GM19463 (cell line): ENCODE measurements around the gene NRG3.

Experiments used
- ATAC-seq: cut with Tn5 transposase; IDR thresholded peaks from one replicate; pipeline ENCODE4 v1.9.1; 2021; ENCODE audit warnings: mild to moderate bottlenecking, moderate library complexity; ENCODE audit not compliant: unreplicated experiment

NRG3 gene

GRCh38 chr10:82757397-82757796 is 882.4 kb downstream of the NRG3 start:
- no peak for ATAC-seq

DNA sequence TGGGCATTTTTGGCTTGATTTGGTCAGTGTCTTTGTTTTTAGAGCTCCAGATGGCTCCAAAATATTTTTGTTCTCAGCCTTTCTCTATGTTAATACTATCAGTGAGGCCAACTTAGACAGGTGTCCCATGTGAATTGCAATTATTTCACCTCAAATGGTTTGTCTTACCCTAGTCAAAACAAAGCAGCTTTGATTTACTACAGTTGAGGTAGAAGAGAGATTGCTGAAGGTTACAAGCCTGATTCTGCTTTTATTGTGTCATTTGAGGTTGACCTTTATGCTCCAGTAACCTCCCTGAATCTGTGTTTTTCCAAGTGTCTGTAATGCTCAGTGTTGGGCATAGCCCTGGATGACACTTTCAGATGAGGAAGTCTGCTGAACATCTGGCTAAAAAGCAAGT is 882.9 kb downstream of the NRG3 start:
- no peak for ATAC-seq

DNA sequence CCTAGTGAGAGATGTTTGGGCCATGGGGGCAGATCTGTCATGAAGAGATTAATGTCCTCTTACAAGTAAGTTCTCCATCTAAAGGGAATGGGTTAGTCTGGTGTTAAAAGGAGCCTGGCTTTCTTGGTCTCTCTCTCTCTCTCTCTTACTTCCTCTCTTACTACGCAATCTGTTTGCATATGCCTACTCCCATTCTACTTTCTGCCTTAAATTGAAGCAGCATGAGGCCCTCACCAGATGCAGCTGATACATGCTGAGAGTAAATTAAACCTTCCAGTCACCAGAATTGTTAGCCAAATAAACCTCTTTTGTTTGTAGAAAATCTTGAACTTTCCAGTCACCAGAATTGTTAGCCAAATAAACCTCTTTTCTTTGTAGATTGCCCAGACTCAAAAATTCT is 884.1 kb downstream of the NRG3 start:
- ATAC-seq: no peak

GRCh38 chr10:82762641-82763040 is 887.6 kb downstream of the NRG3 start:
- no peak for ATAC-seq

DNA sequence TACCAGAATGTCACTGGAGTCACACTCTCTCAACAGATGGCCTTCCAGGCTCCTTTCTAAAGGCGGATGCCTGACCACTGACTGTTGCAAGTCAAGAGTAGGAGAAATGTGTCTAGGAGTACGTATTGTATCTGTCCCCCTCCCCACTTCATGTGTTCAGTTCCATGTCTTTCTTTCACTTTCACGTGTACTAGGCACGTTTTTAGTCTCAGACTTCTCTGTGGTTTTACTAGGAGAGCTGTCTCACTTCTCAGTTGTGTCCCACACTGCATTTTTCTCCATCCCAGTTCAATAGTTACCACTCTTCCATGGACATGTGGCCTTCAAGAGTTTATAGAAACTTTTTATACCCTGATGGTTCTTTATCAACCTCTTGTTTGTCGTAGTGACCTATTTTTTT is 893.0 kb downstream of the NRG3 start:
- no peak for ATAC-seq

DNA sequence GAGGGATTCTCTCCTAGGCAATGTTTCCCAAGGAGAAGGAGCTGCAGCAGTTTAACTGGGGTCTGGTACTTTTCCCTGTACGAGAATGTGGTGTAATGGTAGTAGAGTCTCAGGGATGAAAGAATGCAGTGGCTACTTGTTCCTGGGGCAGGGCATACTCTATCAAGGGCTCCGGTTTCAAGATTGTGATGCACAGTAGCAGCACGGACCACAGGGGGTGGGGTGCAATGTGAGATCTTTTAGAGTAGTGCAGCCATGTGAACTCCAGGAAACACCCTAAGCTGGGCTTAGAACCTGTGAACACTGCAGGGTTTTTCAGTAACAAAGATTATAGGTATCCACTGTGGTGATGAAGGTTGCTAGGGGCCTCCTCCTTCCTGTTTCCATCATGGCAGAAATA is 903.9 kb downstream of the NRG3 start:
- no peak for ATAC-seq

- ATAC-seq: no peak
Measured at GRCh38 chr10:82796510-82796909, 921.5 kb downstream of the NRG3 start.

GRCh38 chr10:82801289-82801688 is 926.3 kb downstream of the NRG3 start:
- ATAC-seq: no peak

- no peak for ATAC-seq
Measured at GRCh38 chr10:82811621-82812020, 936.6 kb downstream of the NRG3 start.

- ATAC-seq: no peak
Measured at GRCh38 chr10:82813856-82814255, 938.9 kb downstream of the NRG3 start.

DNA sequence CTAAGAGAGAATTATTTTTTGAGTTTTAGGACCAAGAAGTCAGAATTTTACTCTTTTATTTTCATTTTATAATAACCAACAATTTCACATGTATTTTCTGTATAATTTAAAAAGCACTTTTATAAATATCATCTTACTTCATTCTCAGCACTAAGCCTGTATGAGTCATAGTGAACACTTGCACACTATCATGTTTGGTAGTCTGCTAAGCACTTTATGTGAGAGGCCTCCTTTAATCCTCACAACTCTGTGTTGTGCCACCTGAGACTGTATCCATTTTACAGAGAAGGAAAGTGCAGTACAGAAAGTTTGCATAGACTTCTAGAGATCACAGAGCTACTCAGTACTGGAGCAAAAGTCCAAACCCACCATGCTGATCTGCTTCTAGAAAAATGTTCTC is 939.6 kb downstream of the NRG3 start:
- no peak for ATAC-seq

- no peak for ATAC-seq
Measured at GRCh38 chr10:82815680-82816079, 940.7 kb downstream of the NRG3 start.

DNA sequence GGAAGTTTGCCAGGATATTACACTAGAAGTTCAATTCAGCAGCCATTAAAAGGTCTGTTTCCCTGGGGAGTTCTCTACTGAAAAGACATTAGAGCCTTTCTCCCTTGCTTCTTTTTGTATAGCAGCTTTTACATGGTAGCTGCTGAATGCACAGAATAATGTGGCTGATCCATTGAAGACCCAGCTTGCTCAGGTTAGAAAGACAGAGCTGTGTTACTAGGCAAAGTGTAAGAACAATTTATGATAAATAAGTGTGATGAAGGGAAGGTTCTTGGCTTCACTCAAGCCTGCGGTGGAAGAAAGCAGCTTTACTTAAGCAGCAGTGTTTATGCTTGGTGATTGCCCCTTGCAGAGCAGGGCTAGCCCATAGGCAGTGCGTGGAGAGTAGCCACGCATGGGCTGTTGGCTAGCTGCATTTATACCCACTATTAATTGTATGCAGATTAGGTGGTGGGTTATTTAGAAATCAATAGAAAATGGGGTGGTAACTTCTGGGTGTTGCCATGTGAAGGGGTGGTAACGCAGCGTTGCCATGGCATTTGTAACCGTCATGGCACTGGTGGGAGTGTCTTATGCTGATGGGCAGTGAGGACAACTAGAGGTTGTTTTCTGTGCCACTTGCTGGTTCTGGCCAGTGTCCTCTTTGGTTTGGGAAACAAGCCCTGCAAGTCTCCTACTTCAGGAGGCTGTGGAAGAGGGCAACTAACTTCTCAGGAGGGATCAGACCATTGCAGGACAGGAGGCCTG is 942.9 kb downstream of the NRG3 start:
- ATAC-seq: no peak

- no peak for ATAC-seq
Measured at GRCh38 chr10:82821043-82821442, 946.0 kb downstream of the NRG3 start.

DNA sequence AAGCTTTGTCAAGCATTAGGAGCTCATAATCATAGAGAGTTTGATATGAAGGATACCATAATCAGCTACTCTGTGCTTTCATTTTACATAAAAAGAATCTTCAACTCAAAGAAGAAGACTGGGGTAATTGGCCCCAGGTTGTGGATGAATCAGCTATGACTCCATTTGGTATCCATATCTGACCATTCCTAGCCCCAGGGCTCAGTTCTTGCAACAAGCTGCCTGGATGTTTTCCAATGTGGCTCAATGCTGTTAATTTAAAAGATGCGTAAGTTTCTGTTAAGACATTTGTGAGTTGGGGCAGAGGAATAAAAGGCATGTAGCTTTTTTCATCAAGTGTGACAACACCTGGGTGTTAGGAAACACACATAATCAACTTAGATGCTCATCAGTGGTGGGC is 951.1 kb downstream of the NRG3 start:
- no peak for ATAC-seq

DNA sequence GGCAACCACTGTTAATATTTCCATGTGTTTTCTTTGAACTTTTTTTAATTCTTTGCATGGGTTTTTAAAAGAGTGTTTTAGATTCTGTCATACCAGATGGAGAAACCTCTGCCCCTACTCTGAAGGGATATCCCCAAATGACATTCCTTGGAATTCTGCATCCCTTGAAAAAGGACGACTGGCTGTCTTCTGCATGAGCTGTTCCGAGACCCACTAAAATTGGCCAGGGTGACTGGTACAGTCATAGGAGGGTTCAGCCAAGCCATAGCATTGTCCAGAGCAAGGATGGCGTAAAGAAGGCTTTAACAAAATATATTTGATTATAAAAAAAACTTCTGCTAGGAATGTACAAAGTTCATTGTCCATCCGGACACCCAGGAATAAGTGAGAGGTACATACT is 952.9 kb downstream of the NRG3 start:
- no peak for ATAC-seq

DNA sequence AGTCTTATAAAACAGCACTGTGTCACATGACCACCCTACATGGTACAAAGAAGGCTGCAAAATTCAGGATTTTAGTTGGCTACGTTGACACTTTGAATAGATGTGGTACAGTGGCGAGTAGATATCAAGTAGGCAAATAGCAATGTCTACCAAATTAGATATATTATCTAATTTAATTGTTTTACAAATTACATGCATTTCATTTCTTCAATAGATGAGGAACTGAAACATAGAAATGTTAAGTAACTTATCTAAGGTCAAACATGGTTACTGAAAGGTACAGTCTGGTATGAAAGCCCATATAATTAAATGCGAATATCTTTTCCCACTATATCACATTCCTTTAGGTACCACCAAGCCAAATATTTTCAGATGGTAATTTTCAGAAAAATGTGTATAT is 972.2 kb downstream of the NRG3 start:
- ATAC-seq: no peak

GRCh38 chr10:82850191-82850590 is 975.2 kb downstream of the NRG3 start:
- ATAC-seq: no peak

DNA sequence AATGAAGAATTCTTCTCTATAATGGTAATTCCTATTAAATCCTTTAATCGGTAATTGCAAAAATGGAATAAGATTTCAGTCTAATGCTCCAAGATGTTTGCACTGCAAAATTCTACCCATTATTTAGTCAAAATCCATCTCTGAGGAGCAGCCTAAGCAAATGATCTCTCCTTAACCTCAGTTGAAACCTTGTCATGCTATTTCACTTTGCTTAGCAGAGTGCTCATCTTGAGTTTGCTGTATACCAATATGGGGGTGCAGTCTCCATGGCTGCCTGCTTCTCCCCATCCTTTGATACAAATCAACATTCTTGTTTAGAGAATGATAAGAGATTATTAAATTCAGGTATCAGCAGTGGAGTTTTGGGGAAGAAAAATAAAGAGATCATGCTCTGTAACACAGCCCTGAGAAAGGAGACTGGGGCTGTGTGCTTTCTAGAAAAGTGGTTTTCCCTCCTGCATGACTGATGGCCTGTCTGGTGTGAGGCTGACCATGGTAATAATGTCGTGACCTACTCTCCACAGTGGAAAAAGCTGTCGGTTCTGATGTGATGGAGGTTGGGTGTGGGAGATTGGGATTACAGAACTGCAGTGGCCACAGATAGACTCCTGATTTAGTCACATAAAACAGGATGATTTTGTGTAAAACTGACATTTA is 982.1 kb downstream of the NRG3 start:
- no peak for ATAC-seq

DNA sequence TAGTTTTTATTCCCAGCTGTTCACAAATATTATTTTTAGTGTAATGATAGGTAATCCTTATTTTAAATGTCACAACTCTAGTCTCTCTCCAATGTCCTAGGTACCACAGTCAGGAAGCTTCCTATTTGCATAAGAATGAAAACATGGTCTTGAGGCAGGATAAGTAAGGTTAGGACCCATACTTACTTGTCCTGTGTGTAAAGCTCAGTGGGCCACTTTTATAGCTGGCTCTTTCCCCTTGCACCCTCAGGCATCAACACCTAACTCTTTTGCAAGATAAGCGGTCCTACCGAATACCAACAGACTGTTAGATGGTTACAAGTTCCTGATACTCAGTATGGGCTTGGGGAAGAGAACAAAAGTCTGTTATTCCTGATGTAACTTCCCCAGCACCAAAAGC is 986.9 kb downstream of the NRG3 start:
- no peak for ATAC-seq

- no peak for ATAC-seq
Measured at GRCh38 chr10:82865366-82865765, 990.4 kb downstream of the NRG3 start.

GRCh38 chr10:82866424-82867020 is 991.5 kb downstream of the NRG3 start:
- no peak for ATAC-seq
